ENCODE measurements around the gene AIG1.

Gene AIG1

GRCh38 chr6:143097224-143097795, 36.6 kb downstream of the AIG1 start:
- DNase-seq (ENCODE audit: low spot score) = no peak

GRCh38 chr6:143098054-143098671, 37.5 kb downstream of the AIG1 start:
- DNase-seq (ENCODE audit: low spot score) = no peak

- DNase-seq (ENCODE audit: low spot score) = peak; percentile 17
Observed at GRCh38 chr6:143099647-143100046, 39.0 kb downstream of the AIG1 start.

- DNase-seq (ENCODE audit: low spot score) = no peak
Observed at GRCh38 chr6:143100429-143100828, 39.7 kb downstream of the AIG1 start.

- no peak for DNase-seq (ENCODE audit: low spot score)
Observed at GRCh38 chr6:143103916-143104315, 43.2 kb downstream of the AIG1 start.

- DNase-seq (ENCODE audit: low spot score) = no peak
Observed at GRCh38 chr6:143107440-143107839, 46.8 kb downstream of the AIG1 start.

- DNase-seq (ENCODE audit: low spot score) = no peak
Observed at GRCh38 chr6:143107911-143108761, 47.4 kb downstream of the AIG1 start.

- DNase-seq (ENCODE audit: low spot score) = no peak
Observed at GRCh38 chr6:143109196-143109595, 48.5 kb downstream of the AIG1 start.

- DNase-seq (ENCODE audit: low spot score) = no peak
Observed at GRCh38 chr6:143110572-143110971, 49.9 kb downstream of the AIG1 start.

- no peak for DNase-seq (ENCODE audit: low spot score)
Observed at GRCh38 chr6:143110996-143111395, 50.3 kb downstream of the AIG1 start.

GRCh38 chr6:143111443-143111842, 50.8 kb downstream of the AIG1 start:
- no peak for DNase-seq (ENCODE audit: low spot score)

GRCh38 chr6:143112084-143112768, 51.5 kb downstream of the AIG1 start:
- DNase-seq (ENCODE audit: low spot score) = no peak

- no peak for DNase-seq (ENCODE audit: low spot score)
Observed at GRCh38 chr6:143112837-143113236, 52.1 kb downstream of the AIG1 start.

GRCh38 chr6:143115728-143116127, 55.0 kb downstream of the AIG1 start:
- DNase-seq (ENCODE audit: low spot score) = no peak

- no peak for DNase-seq (ENCODE audit: low spot score)
Observed at GRCh38 chr6:143117108-143117507, 56.4 kb downstream of the AIG1 start.

- peak; percentile 17 for DNase-seq (ENCODE audit: low spot score)
Observed at GRCh38 chr6:143119260-143119659, 58.6 kb downstream of the AIG1 start.

- DNase-seq (ENCODE audit: low spot score) = no peak
Observed at GRCh38 chr6:143123081-143123480, 62.4 kb downstream of the AIG1 start.

GRCh38 chr6:143123941-143124340, 63.3 kb downstream of the AIG1 start:
- DNase-seq (ENCODE audit: low spot score) = no peak

GRCh38 chr6:143125455-143125854, 64.8 kb downstream of the AIG1 start:
- no peak for DNase-seq (ENCODE audit: low spot score)

- no peak for DNase-seq (ENCODE audit: low spot score)
Observed at GRCh38 chr6:143125864-143126573, 65.3 kb downstream of the AIG1 start.

- no peak for DNase-seq (ENCODE audit: low spot score)
Observed at GRCh38 chr6:143126574-143126941, 65.9 kb downstream of the AIG1 start.

Measured in HuH-7 (cell line).